ENCODE data around the gene TRIM15. TPM values are rescaled to one million over a fixed set of nuclear protein-coding genes. Genes with fewer than 3 reads are reported as not detected.

The TRIM15 gene
- total and polyA plus RNA-seq, 2 of the 4 experiments (the other 2 are of a cell fraction) = not detected

DNA sequence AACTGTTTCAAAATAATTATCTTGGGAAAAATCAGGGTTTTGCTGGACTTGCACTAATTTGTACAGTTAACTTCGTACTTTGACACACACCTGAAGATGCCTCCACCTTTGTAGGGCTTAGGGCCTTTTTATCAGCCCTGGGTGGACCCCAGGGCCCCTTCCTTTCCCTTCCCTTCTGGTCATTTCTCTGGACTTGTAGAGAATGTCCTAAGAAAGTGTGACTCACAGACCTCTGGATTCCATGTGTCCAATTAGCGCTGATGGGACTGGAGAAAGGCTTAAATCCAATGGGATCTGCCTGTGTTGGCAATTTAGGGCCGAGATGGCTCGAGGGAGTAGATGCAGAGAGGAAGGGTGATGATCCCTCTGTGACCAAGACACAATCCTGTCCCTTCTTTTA, 9.3 kb downstream of the TRIM15 start:
- Histone ChIP-seq H3K4ac (ENCODE audit: low read depth, low read length) (no peak overlapping the region), H2AFZ (replicated peaks; ENCODE audit: low read length, poor library complexity) (no peak overlapping the region), H3K18ac (ENCODE audit: low read depth, low read length) (no peak overlapping the region), H4K5ac (ENCODE audit: low read depth, low read length) (no peak overlapping the region), H3K36me3 (ENCODE audit: control insufficient read depth, insufficient read depth, low read length) (no peaks in the 10 kb centered on the region), H2BK120ac (ENCODE audit: low read depth, low read length) (no peak overlapping the region), H3K4me3 (ENCODE audit: insufficient read depth, low read depth, low read length) (no peak overlapping the region), H3K56ac (ENCODE audit: extremely low read depth, insufficient read depth, low read length) (no peak overlapping the region), H4K91ac (ENCODE audit: insufficient read depth, low read depth, low read length) (no peak overlapping the region), H2BK20ac (ENCODE audit: low read depth, low read length) (no peak overlapping the region), H3K9ac (ENCODE audit: low read depth, low read length) (no peak overlapping the region), H3K27me3 (ENCODE audit: control insufficient read depth, insufficient read depth, low read length) (peaks cover 52% of the 10 kb centered on the region), H3K27ac (ENCODE audit: insufficient read depth, low read length) (no peak overlapping the region), H4K8ac (ENCODE audit: low read depth in 2 of 2, low read length in 2 of 2) (no peak overlapping the region), H3K79me1 (ENCODE audit: low read depth in 1 of 2, low read length in 2 of 2) (no peaks in the 10 kb centered on the region), H2BK15ac (ENCODE audit: low read depth, low read length) (no peak overlapping the region), H3K4me2 (ENCODE audit: low read depth, low read length) (no peak overlapping the region), H2AK9ac (replicated peaks; ENCODE audit: low read depth, low read length, poor library complexity) (no peak overlapping the region), H3K14ac (replicated peaks; ENCODE audit: low read depth, low read length) (no peak overlapping the region), H3K4me1 (ENCODE audit: control insufficient read depth, insufficient read depth, low read length) (no peaks in the 10 kb centered on the region), H3K9me1 (ENCODE audit: insufficient read depth, low read length) (no peaks in the 10 kb centered on the region), H4K20me1 (ENCODE audit: insufficient read depth, low read length) (no peaks in the 10 kb centered on the region), H3K23ac (ENCODE audit: low read depth, low read length) (no peak overlapping the region), H2BK5ac (ENCODE audit: low read depth, low read length, poor library complexity, severe bottlenecking) (no peak overlapping the region), H2AK5ac (ENCODE audit: low read depth, low read length) (no peak overlapping the region), H3K9me3 (ENCODE audit: control insufficient read depth, insufficient read depth, low read length) (no peaks in the 10 kb centered on the region)
- no peak for TF ChIP-seq MAZ (IDR thresholded peaks at IDR 0.05; ENCODE audit: borderline replicate concordance, low read depth, low read length)
- TF ChIP-seq RCOR1 (IDR thresholded peaks at IDR 0.05; ENCODE audit: insufficient replicate concordance, low read length) = no peak
- TF ChIP-seq ELK1 (IDR thresholded peaks at IDR 0.05; ENCODE audit: borderline replicate concordance, low read depth, low read length) = no peak
- TF ChIP-seq MXI1 (IDR thresholded peaks at IDR 0.05; ENCODE audit: borderline replicate concordance, low read depth, low read length) = no peak
- TF ChIP-seq CHD1 (IDR thresholded peaks at IDR 0.05; ENCODE audit: low read depth, low read length) = no peak
- TF ChIP-seq SMC3 (IDR thresholded peaks at IDR 0.05; ENCODE audit: low read depth, low read length) = no peak
- TF ChIP-seq NFE2L2 (IDR thresholded peaks at IDR 0.05; ENCODE audit: low read depth, low read length) = no peak
- TF ChIP-seq POLR2A (IDR thresholded peaks at IDR 0.05; ENCODE audit: low read depth, low read length) = no peak
- TF ChIP-seq CEBPB (IDR thresholded peaks at IDR 0.05; ENCODE audit: low read depth, low read length) = no peak
- TF ChIP-seq FOS (IDR thresholded peaks at IDR 0.05; ENCODE audit: low read depth, low read length) = no peak
- no peak for TF ChIP-seq RFX5 (IDR thresholded peaks at IDR 0.05; ENCODE audit: low read depth, low read length)
- TF ChIP-seq MAFK (IDR thresholded peaks at IDR 0.05; ENCODE audit: low read depth, low read length) = no peak
- no peak for TF ChIP-seq BHLHE40 (IDR thresholded peaks at IDR 0.05; ENCODE audit: low read depth, low read length)
- TF ChIP-seq, protein P1, sequence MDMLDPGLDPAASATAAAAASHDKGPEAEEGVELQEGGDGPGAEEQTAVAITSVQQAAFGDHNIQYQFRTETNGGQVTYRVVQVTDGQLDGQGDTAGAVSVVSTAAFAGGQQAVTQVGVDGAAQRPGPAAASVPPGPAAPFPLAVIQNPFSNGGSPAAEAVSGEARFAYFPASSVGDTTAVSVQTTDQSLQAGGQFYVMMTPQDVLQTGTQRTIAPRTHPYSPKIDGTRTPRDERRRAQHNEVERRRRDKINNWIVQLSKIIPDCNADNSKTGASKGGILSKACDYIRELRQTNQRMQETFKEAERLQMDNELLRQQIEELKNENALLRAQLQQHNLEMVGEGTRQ (IDR thresholded peaks at IDR 0.05; ENCODE audit: low read depth, low read length) = no peak
- no peak for TF ChIP-seq RAD21 (IDR thresholded peaks at IDR 0.05; ENCODE audit: low read length)
- TF ChIP-seq, protein P2, sequence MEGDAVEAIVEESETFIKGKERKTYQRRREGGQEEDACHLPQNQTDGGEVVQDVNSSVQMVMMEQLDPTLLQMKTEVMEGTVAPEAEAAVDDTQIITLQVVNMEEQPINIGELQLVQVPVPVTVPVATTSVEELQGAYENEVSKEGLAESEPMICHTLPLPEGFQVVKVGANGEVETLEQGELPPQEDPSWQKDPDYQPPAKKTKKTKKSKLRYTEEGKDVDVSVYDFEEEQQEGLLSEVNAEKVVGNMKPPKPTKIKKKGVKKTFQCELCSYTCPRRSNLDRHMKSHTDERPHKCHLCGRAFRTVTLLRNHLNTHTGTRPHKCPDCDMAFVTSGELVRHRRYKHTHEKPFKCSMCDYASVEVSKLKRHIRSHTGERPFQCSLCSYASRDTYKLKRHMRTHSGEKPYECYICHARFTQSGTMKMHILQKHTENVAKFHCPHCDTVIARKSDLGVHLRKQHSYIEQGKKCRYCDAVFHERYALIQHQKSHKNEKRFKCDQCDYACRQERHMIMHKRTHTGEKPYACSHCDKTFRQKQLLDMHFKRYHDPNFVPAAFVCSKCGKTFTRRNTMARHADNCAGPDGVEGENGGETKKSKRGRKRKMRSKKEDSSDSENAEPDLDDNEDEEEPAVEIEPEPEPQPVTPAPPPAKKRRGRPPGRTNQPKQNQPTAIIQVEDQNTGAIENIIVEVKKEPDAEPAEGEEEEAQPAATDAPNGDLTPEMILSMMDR (conservative IDR thresholded peaks at IDR 0.05; ENCODE audit: low read depth, low read length) = no peak
- ChIA-PET CTCF (no interaction called here), POLR2A (ENCODE audit: unreplicated experiment) (no interaction called here)
- dilution Hi-C loops (cut with HindIII; ENCODE audit: low sequenced_read_pairs, unreplicated experiment) = no loop called here
- DNase-seq (no peak), ATAC-seq (ENCODE audit: low read depth) (no peak)
- in situ Hi-C loops (cut with MboI; ENCODE audit: low sequenced_read_pairs) = no loop called here
- no TSS peak for BruUV-seq (replicated peaks)
- intact Hi-C loops (cut with micrococcal nuclease) = no loop called here
- no CpG with 5 or more reads among the region's 4 CpGs for WGBS, 2 experiments (ENCODE audit: extremely low coverage in 2 of 2, insufficient read length in 1 of 2)
